ENCODE data around the gene PCCA.

The PCCA gene

GRCh38 chr13:100356426-100356825, 267.5 kb downstream of the PCCA start:
- Mint-ChIP-seq H3K4me1 (no peaks in the 10 kb centered on the region), H3K27me3 (no peaks in the 10 kb centered on the region), H3K27ac (ENCODE audit: low read depth) (no peak overlapping the region), H3K4me3 (no peak overlapping the region), H3K36me3 (ENCODE audit: insufficient read depth) (no peaks in the 10 kb centered on the region), H3K9me3 (no peaks in the 10 kb centered on the region)
- DNase-seq (ENCODE audit: low spot score in 2 of 2) (no peak), ATAC-seq (replicated peaks; ENCODE audit: extremely low read depth, poor library complexity, severe bottlenecking) (no peak)

GRCh38 chr13:100356889-100357288, 268.0 kb downstream of the PCCA start:
- ATAC-seq (replicated peaks; ENCODE audit: extremely low read depth, poor library complexity, severe bottlenecking): no peak
- no peaks in the 10 kb centered on the region for H3K9me3 Mint-ChIP-seq
- DNase-seq (ENCODE audit: low spot score in 2 of 2): no peak
- no peak overlapping the region for H3K27ac Mint-ChIP-seq (ENCODE audit: low read depth)
- no peaks in the 10 kb centered on the region for H3K36me3 Mint-ChIP-seq (ENCODE audit: insufficient read depth)
- no peaks in the 10 kb centered on the region for H3K27me3 Mint-ChIP-seq
- H3K4me1 Mint-ChIP-seq: no peaks in the 10 kb centered on the region
- H3K4me3 Mint-ChIP-seq: no peak overlapping the region

GRCh38 chr13:100357764-100358163, 268.9 kb downstream of the PCCA start:
- no peak for ATAC-seq (replicated peaks; ENCODE audit: extremely low read depth, poor library complexity, severe bottlenecking)
- no peaks in the 10 kb centered on the region for H3K27me3 Mint-ChIP-seq

GRCh38 chr13:100361504-100361903, 272.6 kb downstream of the PCCA start:
- Mint-ChIP-seq H3K27me3 (no peaks in the 10 kb centered on the region), H3K36me3 (ENCODE audit: insufficient read depth) (no peaks in the 10 kb centered on the region), H3K27ac (ENCODE audit: low read depth) (no peak overlapping the region), H3K4me1 (no peaks in the 10 kb centered on the region), H3K9me3 (no peaks in the 10 kb centered on the region), H3K4me3 (no peak overlapping the region)
- DNase-seq (ENCODE audit: low spot score in 2 of 2) (no peak), ATAC-seq (replicated peaks; ENCODE audit: extremely low read depth, poor library complexity, severe bottlenecking) (no peak)

More at GRCh38 chr13:100357764-100358163, 268.9 kb downstream of the PCCA start:
- Mint-ChIP-seq H3K4me1 (no peaks in the 10 kb centered on the region), H3K27ac (ENCODE audit: low read depth) (no peak overlapping the region), H3K4me3 (no peak overlapping the region), H3K9me3 (no peaks in the 10 kb centered on the region), H3K36me3 (ENCODE audit: insufficient read depth) (no peaks in the 10 kb centered on the region)
- DNase-seq (ENCODE audit: low spot score in 2 of 2): no peak

- no peaks in the 10 kb centered on the region for H3K9me3 Mint-ChIP-seq
- no peaks in the 10 kb centered on the region for H3K27me3 Mint-ChIP-seq
- no peaks in the 10 kb centered on the region for H3K36me3 Mint-ChIP-seq (ENCODE audit: insufficient read depth)
- no peak for DNase-seq (ENCODE audit: low spot score in 2 of 2)
- ATAC-seq (replicated peaks; ENCODE audit: extremely low read depth, poor library complexity, severe bottlenecking): no peak
- no peak overlapping the region for H3K27ac Mint-ChIP-seq (ENCODE audit: low read depth)
- no peaks in the 10 kb centered on the region for H3K4me1 Mint-ChIP-seq
- no peak overlapping the region for H3K4me3 Mint-ChIP-seq
Measured at GRCh38 chr13:100362371-100362770, 273.5 kb downstream of the PCCA start.

GRCh38 chr13:100362781-100363180, 273.9 kb downstream of the PCCA start:
- Mint-ChIP-seq H3K4me1 (no peaks in the 10 kb centered on the region), H3K27ac (ENCODE audit: low read depth) (no peak overlapping the region), H3K36me3 (ENCODE audit: insufficient read depth) (no peaks in the 10 kb centered on the region), H3K27me3 (no peaks in the 10 kb centered on the region), H3K4me3 (no peak overlapping the region), H3K9me3 (no peaks in the 10 kb centered on the region)
- no peak for ATAC-seq (replicated peaks; ENCODE audit: extremely low read depth, poor library complexity, severe bottlenecking)
- no peak for DNase-seq (ENCODE audit: low spot score in 2 of 2)

GRCh38 chr13:100363285-100363711, 274.4 kb downstream of the PCCA start:
- ATAC-seq (replicated peaks; ENCODE audit: extremely low read depth, poor library complexity, severe bottlenecking) (no peak), DNase-seq (ENCODE audit: low spot score in 2 of 2) (no peak)
- H3K9me3 Mint-ChIP-seq: no peaks in the 10 kb centered on the region
- no peak overlapping the region for H3K4me3 Mint-ChIP-seq
- H3K27ac Mint-ChIP-seq (ENCODE audit: low read depth): no peak overlapping the region
- H3K36me3 Mint-ChIP-seq (ENCODE audit: insufficient read depth): no peaks in the 10 kb centered on the region
- H3K4me1 Mint-ChIP-seq: no peaks in the 10 kb centered on the region
- no peaks in the 10 kb centered on the region for H3K27me3 Mint-ChIP-seq

- DNase-seq (ENCODE audit: low spot score in 2 of 2) (no peak), ATAC-seq (replicated peaks; ENCODE audit: extremely low read depth, poor library complexity, severe bottlenecking) (no peak)
- Mint-ChIP-seq H3K9me3 (no peaks in the 10 kb centered on the region), H3K36me3 (ENCODE audit: insufficient read depth) (no peaks in the 10 kb centered on the region), H3K4me3 (no peak overlapping the region), H3K27ac (ENCODE audit: low read depth) (no peak overlapping the region), H3K4me1 (no peaks in the 10 kb centered on the region), H3K27me3 (no peaks in the 10 kb centered on the region)
Measured at GRCh38 chr13:100363874-100364273, 275.0 kb downstream of the PCCA start.

- no peak for ATAC-seq (replicated peaks; ENCODE audit: extremely low read depth, poor library complexity, severe bottlenecking)
- H3K36me3 Mint-ChIP-seq (ENCODE audit: insufficient read depth): no peaks in the 10 kb centered on the region
- no peak for DNase-seq (ENCODE audit: low spot score in 2 of 2)
- H3K27me3 Mint-ChIP-seq: no peaks in the 10 kb centered on the region
- no peaks in the 10 kb centered on the region for H3K4me1 Mint-ChIP-seq
- no peak overlapping the region for H3K27ac Mint-ChIP-seq (ENCODE audit: low read depth)
- H3K9me3 Mint-ChIP-seq: no peaks in the 10 kb centered on the region
- H3K4me3 Mint-ChIP-seq: no peak overlapping the region
Measured at GRCh38 chr13:100364591-100364990, 275.7 kb downstream of the PCCA start.

- no peak overlapping the region for H3K27ac Mint-ChIP-seq (ENCODE audit: low read depth)
- no peaks in the 10 kb centered on the region for H3K36me3 Mint-ChIP-seq (ENCODE audit: insufficient read depth)
- no peak for ATAC-seq (replicated peaks; ENCODE audit: extremely low read depth, poor library complexity, severe bottlenecking)
- no peaks in the 10 kb centered on the region for H3K9me3 Mint-ChIP-seq
- no peak overlapping the region for H3K4me3 Mint-ChIP-seq
- no peak for DNase-seq (ENCODE audit: low spot score in 2 of 2)
- no peaks in the 10 kb centered on the region for H3K4me1 Mint-ChIP-seq
- H3K27me3 Mint-ChIP-seq: no peaks in the 10 kb centered on the region
Measured at GRCh38 chr13:100365680-100366079, 276.8 kb downstream of the PCCA start.

GRCh38 chr13:100378533-100378932, 289.6 kb downstream of the PCCA start:
- ATAC-seq (replicated peaks; ENCODE audit: extremely low read depth, poor library complexity, severe bottlenecking): no peak
- no peak overlapping the region for H3K4me3 Mint-ChIP-seq
- peaks cover 17% of the 10 kb centered on the region for H3K9me3 Mint-ChIP-seq
- no peak overlapping the region for H3K27ac Mint-ChIP-seq (ENCODE audit: low read depth)
- no peaks in the 10 kb centered on the region for H3K4me1 Mint-ChIP-seq
- no peak for DNase-seq (ENCODE audit: low spot score in 2 of 2)
- H3K27me3 Mint-ChIP-seq: no peaks in the 10 kb centered on the region
- H3K36me3 Mint-ChIP-seq (ENCODE audit: insufficient read depth): no peaks in the 10 kb centered on the region

GRCh38 chr13:100381595-100382224, 292.8 kb downstream of the PCCA start:
- Mint-ChIP-seq H3K27me3 (no peaks in the 10 kb centered on the region), H3K36me3 (ENCODE audit: insufficient read depth) (peaks cover 3% of the 10 kb centered on the region), H3K27ac (ENCODE audit: low read depth) (no peak overlapping the region), H3K9me3 (peaks cover 17% of the 10 kb centered on the region), H3K4me1 (no peaks in the 10 kb centered on the region), H3K4me3 (no peak overlapping the region)
- no peak for ATAC-seq (replicated peaks; ENCODE audit: extremely low read depth, poor library complexity, severe bottlenecking)
- DNase-seq (ENCODE audit: low spot score in 2 of 2): no peak

- Mint-ChIP-seq H3K9me3 (peaks cover 16% of the 10 kb centered on the region), H3K27ac (ENCODE audit: low read depth) (no peak overlapping the region), H3K27me3 (no peaks in the 10 kb centered on the region), H3K4me1 (no peaks in the 10 kb centered on the region), H3K36me3 (ENCODE audit: insufficient read depth) (peaks cover 3% of the 10 kb centered on the region), H3K4me3 (no peak overlapping the region)
- DNase-seq (ENCODE audit: low spot score in 2 of 2) (no peak), ATAC-seq (replicated peaks; ENCODE audit: extremely low read depth, poor library complexity, severe bottlenecking) (no peak)
Measured at GRCh38 chr13:100382785-100383184, 293.9 kb downstream of the PCCA start.

All from central memory CD8-positive, alpha-beta T cell (primary cell).